Hepatocyte (in vitro differentiated cells): ENCODE data around the gene INPP5D. TPM values are rescaled to one million over a fixed set of nuclear protein-coding genes. Genes with fewer than 3 reads are reported as not detected.

Experiments
- DNase-seq: peaks from one replicate; pipeline ENCODE4 v3.0.0-alpha.2; 2016; ENCODE audit warnings: low spot score
- H2AFZ ChIP-seq: fragments of 200-600 bp; sonication (generic); 2 replicates; pipeline ENCODE4 v1.6.0; 2016; ENCODE audit warnings: antibody characterized with exemption, mild to moderate bottlenecking
- H3K27ac ChIP-seq: fragments of 200-600 bp; sonication (generic); 2 replicates; pipeline ENCODE4 v1.5.1; 2016; ENCODE audit warnings: mild to moderate bottlenecking
- H3K27me3 ChIP-seq: fragments of 200-600 bp; sonication (generic); 2 replicates; pipeline ENCODE4 v1.6.1; 2016
- H3K36me3 ChIP-seq: fragments of 200-600 bp; sonication (generic); replicated peaks from 2 replicates; pipeline ENCODE4 v1.5.1; 2016; ENCODE audit warnings: low read depth; ENCODE audit not compliant: insufficient read depth
- H3K4me1 ChIP-seq: fragments of 200-600 bp; sonication (generic); 2 replicates; pipeline ENCODE4 v1.5.1; 2016; ENCODE audit warnings: mild to moderate bottlenecking, moderate library complexity; ENCODE audit not compliant: insufficient read depth
- H3K4me2 ChIP-seq: fragments of 200-600 bp; sonication (generic); 2 replicates; pipeline ENCODE4 v1.6.0; 2016
- H3K4me3 ChIP-seq: fragments of 200-600 bp; sonication (generic); 2 replicates; pipeline ENCODE4 v1.5.1; 2016; ENCODE audit warnings: mild to moderate bottlenecking
- H3K79me2 ChIP-seq: fragments of 200-600 bp; sonication (generic); 2 replicates; pipeline ENCODE4 v1.6.0; 2017; ENCODE audit warnings: mild to moderate bottlenecking
- H3K9me2 ChIP-seq: fragments of 200-600 bp; sonication (generic); replicated peaks from 2 replicates; pipeline ENCODE4 v1.6.0; 2017; ENCODE audit warnings: mild to moderate bottlenecking; ENCODE audit not compliant: insufficient read depth
- H3K9me3 ChIP-seq: fragments of 200-600 bp; sonication (generic); 2 replicates; pipeline ENCODE4 v1.5.1; 2016; ENCODE audit warnings: low read depth, mild to moderate bottlenecking
- H4K20me1 ChIP-seq: fragments of 200-600 bp; sonication (generic); 2 replicates; pipeline ENCODE4 v1.6.0; 2016; ENCODE audit warnings: mild to moderate bottlenecking; ENCODE audit not compliant: insufficient read depth, poor library complexity, severe bottlenecking
- EZH2 ChIP-seq: fragments of 200-600 bp; sonication (generic); IDR thresholded peaks from 2 replicates; pipeline ENCODE4 v1.6.1; 2016; ENCODE audit warnings: antibody characterized with exemption, mild to moderate bottlenecking, borderline replicate concordance
- EZH2phosphoT487 ChIP-seq: fragments of 200-600 bp; sonication (generic); IDR thresholded peaks from one replicate; pipeline ENCODE4 v1.6.1; 2018; ENCODE audit warnings: antibody characterized with exemption, mild to moderate bottlenecking, low read depth, moderate library complexity; ENCODE audit not compliant: unreplicated experiment, severe bottlenecking
- WGBS: methylation state at CpG from one replicate; pipeline ENCODE4 v1.1.6; 2016; ENCODE audit warnings: low lambda C conversion rate; ENCODE audit errors: missing lambda C conversion rate; 5-methylcytosine and 5-hydroxymethylcytosine counted together
- polyA plus RNA-seq: library from polyadenylated mRNA; unstranded; fragments of >200 nt; fragmentation: Nextera tagmentation; extraction: Ambion mirVana; gene quantifications from 2 replicates; pipeline ENCODE4 v1.2.1, GENCODE V29; 2016
- total RNA-seq: library from RNA; depleted of rRNA; stranded (reverse); fragments of >200 nt; gene quantifications from 2 replicates; pipeline ENCODE4 v1.2.3, GENCODE V29; 2014
- TF ChIP-seq, protein P1 (sequence below): fragments of 200-600 bp; sonication (generic); IDR thresholded peaks from 2 replicates; pipeline ENCODE4 v1.5.1; 2016; ENCODE audit warnings: antibody characterized with exemption, mild to moderate bottlenecking; ENCODE audit not compliant: poor library complexity

Gene INPP5D
- total and polyA plus RNA-seq, 2 experiments from 2014 or later, result 3.3 to 5.2 TPM

DNA sequence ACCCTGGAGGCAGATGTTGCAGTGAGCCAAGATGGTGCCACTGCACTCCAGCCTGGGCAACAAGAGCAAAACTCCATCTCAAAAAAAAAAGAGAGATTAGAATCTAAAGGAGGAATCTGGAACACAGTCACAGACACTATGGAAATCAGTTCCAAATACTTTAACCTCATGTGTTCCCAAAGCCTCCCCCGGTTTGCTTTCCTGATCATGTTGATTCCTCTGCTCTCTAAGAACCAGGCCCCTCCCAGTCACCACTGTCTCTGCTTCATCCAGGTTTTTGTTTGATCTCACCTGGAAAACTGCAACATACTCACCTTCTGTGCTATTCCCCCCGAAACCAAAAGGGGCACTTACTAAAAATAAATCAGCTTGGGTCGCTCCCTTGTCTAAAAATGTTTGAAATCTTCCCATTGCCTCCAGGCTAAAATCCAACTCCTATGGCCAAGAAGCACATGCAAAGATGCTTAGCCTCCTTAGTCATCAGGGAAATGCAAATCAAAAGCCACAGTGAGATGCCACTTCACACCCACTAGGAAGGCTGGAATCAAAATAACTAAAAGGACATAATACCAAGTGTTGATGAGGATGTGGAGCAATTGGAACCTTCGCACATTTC, 33.8 kb upstream of the INPP5D start:
- Histone ChIP-seq H3K27ac (no peak overlapping the region), H4K20me1 (no peaks in the 10 kb centered on the region), H3K36me3 (no peaks in the 10 kb centered on the region), H3K4me2 (no peak overlapping the region), H3K9me2 (no peaks in the 10 kb centered on the region), H3K9me3 (no peaks in the 10 kb centered on the region), H3K79me2 (no peaks in the 10 kb centered on the region), H3K4me3 (no peak overlapping the region), H3K4me1 (no peaks in the 10 kb centered on the region), H3K27me3 (no peaks in the 10 kb centered on the region), H2AFZ (no peak overlapping the region)
- DNase-seq, result no peak
- 83% methylated on average over 4 of the region's 4 CpGs for WGBS
- no peak for TF ChIP-seq EZH2
- TF ChIP-seq, protein P1, sequence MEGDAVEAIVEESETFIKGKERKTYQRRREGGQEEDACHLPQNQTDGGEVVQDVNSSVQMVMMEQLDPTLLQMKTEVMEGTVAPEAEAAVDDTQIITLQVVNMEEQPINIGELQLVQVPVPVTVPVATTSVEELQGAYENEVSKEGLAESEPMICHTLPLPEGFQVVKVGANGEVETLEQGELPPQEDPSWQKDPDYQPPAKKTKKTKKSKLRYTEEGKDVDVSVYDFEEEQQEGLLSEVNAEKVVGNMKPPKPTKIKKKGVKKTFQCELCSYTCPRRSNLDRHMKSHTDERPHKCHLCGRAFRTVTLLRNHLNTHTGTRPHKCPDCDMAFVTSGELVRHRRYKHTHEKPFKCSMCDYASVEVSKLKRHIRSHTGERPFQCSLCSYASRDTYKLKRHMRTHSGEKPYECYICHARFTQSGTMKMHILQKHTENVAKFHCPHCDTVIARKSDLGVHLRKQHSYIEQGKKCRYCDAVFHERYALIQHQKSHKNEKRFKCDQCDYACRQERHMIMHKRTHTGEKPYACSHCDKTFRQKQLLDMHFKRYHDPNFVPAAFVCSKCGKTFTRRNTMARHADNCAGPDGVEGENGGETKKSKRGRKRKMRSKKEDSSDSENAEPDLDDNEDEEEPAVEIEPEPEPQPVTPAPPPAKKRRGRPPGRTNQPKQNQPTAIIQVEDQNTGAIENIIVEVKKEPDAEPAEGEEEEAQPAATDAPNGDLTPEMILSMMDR, result no peak
- no peak for TF ChIP-seq EZH2phosphoT487

DNA sequence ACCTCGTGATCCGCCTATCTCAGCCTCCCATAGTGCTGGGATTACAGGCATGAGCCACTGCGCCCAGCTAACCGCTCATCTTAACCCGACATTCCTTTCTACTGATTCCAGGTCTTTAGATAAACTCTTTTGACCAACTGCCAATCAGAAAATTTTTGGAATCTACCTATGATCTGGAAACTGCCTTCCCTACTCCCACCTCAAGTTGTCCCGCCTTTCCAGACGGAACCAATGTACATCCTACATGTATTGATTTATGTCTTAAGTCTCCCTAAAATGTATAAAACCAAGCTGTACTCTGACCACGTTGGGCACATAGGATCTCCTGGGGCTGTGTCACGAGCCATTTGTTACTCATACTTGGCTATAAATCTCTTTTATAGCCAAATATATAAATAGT, 30.8 kb upstream of the INPP5D start:
- no peaks in the 10 kb centered on the region for H3K36me3 ChIP-seq
- H2AFZ ChIP-seq, result no peak overlapping the region
- no peak overlapping the region for H3K27ac ChIP-seq
- no peaks in the 10 kb centered on the region for H3K79me2 ChIP-seq
- TF ChIP-seq, protein P1, result no peak
- no peak for TF ChIP-seq EZH2
- TF ChIP-seq EZH2phosphoT487, result no peak
- no peaks in the 10 kb centered on the region for H3K9me3 ChIP-seq
- no peaks in the 10 kb centered on the region for H3K9me2 ChIP-seq
- H4K20me1 ChIP-seq, result no peaks in the 10 kb centered on the region
- H3K4me3 ChIP-seq, result no peak overlapping the region
- no peaks in the 10 kb centered on the region for H3K4me1 ChIP-seq
- WGBS, result 93% methylated on average over 9 of the region's 9 CpGs
- no peak for DNase-seq
- no peaks in the 10 kb centered on the region for H3K27me3 ChIP-seq
- no peak overlapping the region for H3K4me2 ChIP-seq

DNA sequence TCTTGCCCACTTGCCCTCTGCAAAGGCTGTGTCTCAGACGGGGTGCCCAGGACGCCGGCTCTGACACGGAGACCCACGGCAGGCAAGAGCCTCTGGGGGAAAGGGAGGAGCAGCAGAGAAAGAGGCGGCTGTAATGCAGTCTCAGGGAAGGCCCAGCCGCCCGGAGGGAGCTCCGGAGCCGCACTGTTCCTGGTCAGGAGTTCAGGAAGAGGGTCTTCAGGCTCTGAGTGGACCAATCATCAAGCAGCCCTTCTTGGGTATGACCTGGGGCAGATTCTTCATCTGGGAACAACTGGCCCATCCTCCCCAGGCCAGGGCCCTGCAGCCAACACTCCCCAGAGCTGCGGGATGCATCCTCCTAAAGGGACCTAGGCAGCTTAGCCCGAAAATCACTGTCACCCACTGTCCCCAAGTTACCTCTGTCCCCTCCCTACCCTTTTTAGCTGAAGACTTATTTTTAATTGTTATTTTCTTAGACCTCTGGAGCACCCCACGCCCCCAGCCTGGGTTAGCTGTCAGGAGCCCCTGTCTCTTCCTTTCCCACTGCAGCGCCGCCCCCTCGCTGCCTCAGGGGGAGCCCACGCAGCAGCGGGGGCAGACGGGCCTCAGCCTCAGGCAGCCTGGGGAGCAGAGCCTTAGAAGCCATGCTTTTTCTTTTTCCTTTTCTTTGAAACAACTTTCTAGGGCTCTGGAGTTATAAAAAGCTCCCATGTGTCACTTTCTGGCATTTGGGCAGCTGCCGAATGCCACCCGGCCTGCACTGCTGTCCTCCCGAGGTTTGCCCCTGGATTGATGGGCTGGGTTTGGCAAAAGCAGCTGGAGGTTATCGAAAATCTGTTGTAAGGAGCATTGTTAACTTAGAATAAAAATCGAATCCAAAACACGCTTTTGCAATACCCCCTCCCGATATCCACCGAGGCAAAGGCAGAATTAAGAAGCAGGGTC, 28.3 kb upstream of the INPP5D start:
- no peaks in the 10 kb centered on the region for H3K27me3 ChIP-seq
- H3K9me3 ChIP-seq, result no peaks in the 10 kb centered on the region
- no peak overlapping the region for H2AFZ ChIP-seq
- no peaks in the 10 kb centered on the region for H3K79me2 ChIP-seq
- DNase-seq, result no peak
- no peak overlapping the region for H3K27ac ChIP-seq
- no peak overlapping the region for H3K4me3 ChIP-seq
- 77% methylated on average over 27 of the region's 27 CpGs for WGBS
- no peak for TF ChIP-seq EZH2
- TF ChIP-seq, protein P1, result no peak
- TF ChIP-seq EZH2phosphoT487, result no peak
- H3K36me3 ChIP-seq, result no peaks in the 10 kb centered on the region
- no peak overlapping the region for H3K4me2 ChIP-seq
- no peaks in the 10 kb centered on the region for H4K20me1 ChIP-seq
- no peaks in the 10 kb centered on the region for H3K9me2 ChIP-seq
- no peaks in the 10 kb centered on the region for H3K4me1 ChIP-seq
